ENCODE data around the gene DDTL.

The DDTL gene

DNA sequence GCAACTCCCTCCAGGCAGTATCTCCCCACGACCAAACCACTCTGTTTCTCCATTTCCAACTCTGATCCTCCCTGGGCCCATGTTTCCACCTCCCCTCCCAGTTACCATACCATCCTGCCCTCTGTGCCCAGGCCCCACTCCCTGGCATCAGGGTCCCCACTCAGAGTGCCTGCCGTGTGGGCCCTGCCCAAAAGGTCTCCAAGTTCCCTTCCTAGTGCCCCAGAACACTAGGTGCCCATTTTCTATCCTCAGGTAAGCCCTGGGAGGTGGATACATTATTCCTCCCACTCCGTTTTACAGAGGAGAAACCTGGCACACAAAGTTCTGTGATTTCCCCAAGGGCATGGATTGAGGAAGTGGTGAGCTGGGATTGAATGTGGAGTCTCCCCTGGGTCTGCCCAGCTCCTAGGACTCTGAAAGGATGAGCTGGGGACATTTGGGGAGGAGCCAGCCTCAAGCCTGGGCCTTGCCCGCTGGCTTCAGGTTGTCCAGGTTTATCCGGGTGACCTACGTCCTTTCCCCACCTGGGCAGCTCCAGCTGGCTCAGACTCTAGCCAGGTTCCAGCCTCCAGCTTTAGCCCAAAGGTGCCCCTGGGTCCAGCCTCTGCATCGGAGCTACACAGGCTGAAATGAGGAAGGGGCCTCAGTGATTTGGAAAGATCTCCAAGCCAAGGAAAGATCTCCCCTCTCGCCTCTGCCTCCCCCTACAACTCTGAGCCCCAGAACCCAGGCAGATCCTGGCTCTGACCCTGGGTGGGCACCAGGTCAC, 40.7 kb downstream of the DDTL start:
- no peak for DNase-seq

DNA sequence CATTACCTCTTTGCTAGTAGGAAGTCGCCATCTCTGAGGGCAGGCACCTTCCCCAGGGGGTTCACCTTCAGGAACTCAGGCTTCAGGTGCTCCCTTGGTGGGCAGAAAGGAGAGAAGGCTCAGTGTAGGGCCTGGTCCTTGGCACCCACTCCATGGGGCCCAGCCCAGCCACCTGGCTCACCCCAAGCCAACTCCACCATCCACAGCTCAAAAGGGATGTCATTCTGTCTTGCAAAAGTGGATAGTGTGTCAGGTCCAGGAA, 41.3 kb downstream of the DDTL start:
- no peak for DNase-seq

DNA sequence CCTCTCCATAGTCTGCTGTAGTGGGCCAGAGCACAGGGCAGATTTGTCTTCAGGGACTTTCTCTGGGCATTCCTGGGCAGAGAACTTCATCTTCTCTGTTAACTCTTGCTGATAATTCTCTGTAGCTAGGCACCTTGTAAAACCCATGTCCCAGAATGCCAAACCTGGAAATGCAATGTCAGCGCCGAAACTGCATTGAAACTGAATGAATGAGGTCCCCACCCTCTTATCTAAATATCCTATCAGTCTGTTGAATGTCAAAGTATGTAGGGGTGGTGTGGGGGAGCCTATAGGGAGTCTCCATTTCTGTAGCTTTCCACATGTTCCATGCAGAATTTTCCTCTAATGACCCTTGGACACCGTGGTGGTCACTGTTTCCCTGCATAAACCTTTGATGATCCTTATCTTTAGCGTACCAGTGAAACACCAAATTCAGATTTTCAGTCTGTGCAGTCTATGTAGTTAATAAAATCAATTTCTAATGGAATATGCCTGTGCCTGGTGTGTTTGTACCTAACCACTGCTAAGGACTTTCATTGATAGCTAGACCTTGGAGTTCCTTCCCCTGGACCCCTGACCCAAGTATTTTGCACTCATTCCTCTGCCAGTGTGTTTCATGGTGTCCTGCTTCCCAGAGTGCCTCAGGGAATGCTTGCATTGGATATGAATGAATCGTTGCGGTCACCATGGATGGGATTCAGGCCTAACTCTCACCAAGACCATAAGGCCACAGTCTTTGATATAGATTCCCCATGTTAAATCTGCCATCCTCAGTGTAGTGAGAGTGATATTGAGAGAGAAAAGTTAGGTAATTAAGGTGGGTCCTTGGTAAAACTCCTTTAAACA, 41.9 kb downstream of the DDTL start:
- no peak for DNase-seq

DNA sequence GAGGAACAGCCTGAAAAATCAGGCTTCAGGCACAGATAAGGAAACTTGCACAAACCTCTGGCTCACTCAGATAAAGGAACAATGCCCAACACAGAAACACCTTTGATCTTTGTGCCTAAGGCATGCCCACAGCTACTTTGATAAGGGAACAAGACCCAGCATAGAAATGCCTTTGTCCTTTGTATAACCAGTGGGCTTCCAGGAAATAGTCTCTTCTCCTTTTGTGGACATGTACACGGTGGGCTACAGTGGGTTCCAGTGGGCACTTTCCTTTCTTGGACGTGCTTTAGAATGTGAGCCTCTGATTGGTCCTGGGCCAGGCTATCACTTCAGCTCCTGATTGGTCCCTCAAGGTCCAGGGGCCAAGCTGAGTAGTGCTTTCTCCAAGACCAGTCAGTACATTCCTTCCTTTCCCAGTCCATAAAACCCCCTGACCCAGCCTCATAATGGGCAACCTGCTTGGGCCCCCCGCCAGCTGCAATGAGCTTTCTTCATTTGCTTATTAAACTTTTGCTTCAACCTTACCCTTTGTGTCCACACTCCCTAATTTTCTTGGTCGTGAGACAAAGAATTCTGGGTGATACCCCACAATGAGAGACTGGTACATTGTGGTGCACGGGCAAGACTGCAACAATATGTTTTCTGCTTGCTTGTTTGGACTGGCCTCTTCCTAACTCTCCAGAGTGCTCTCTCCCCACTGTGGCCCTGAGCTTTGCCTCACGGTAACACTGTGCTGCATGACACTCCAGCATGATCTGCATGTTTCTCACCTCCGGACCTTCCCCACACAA, 42.7 kb downstream of the DDTL start:
- DNase-seq, result no peak

DNA sequence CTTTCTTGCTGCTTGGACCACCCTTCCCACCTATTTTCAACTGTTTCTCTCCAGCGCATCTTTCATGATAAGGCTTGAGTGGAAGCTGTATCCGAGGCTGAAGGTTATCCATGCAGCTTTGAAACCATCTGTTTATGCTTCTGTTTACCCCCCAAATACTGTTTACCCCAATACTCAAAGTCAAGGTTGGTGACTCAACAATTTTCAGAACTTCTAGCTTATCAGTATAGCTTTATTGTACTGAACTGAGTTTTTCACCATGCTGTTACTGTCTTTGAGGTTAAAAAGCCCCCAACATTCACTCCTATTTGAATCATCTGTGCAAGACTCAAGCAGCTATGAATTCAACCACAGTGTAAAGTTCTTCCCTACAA, 43.3 kb downstream of the DDTL start:
- DNase-seq, result no peak

DNA sequence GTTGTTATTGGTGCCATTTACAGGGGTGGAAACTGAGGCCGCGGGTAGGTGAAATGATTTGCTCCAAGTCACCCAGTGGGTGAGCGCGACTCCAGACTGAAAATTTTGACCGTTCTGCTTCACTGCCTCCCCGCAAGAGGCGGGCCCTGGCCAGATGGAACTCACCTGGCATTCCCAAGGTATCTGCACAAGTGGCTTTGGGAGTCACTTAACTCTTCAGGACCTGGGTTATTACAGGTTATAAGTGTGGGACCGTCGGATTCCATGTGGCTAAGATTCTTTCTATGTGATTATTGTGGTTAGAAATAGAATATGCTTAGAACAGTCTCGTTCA, 45.0 kb downstream of the DDTL start:
- no peak for DNase-seq

DNA sequence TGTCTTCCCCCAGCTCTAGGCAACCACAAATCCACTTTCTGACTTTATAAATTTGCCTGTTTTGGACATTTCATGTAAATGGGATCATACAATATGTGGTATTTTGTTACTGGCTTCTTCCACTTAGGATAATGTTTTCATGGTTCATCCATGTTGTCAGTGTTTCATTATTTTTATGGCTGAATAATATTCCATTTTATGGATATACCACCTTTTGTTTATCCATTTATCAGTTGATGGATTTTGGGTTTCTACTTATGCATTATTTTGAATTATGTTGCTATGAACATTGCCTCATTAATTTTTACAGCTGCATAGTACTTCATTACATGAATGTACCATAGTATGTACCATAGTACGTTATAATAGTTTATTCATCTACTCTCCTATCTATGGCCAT, 49.5 kb downstream of the DDTL start:
- no peak for DNase-seq

DNA sequence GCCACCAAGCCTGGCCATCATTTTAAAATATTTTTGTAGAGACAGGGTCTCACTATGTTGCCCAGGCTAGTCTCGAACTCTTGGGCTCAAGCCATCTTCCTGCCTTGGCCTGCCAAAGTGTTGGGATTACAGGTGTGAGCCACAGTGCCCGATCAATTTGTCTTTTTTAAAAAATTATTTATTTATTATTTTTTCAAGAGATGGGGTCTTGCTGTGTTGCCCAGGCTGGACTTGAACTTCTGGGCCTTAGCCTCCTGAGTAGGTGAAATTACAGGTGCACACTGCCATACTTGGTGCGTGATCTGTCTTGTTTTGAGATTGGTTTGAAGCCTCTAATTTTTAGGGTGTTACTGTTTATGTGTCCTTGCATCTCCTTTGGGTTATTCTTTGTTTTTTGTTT, 54.6 kb downstream of the DDTL start:
- DNase-seq, result no peak
